ENCODE measurements around the gene CYRIA.

Gene CYRIA

GRCh38 chr2:16661936-16662839 is 3.4 kb downstream of the CYRIA start:
- no peak for TF ChIP-seq CTCF (IDR thresholded peaks at IDR 0.05; ENCODE audit: low read depth, low read length)

GRCh38 chr2:16661526-16661925 is 4.1 kb downstream of the CYRIA start:
- DNase-seq (ENCODE audit: extremely low read depth, low read depth): no peak
- TF ChIP-seq CTCF (IDR thresholded peaks at IDR 0.05; ENCODE audit: low read depth, low read length): no peak

More at GRCh38 chr2:16661936-16662839, 3.4 kb downstream of the CYRIA start:
- DNase-seq (ENCODE audit: extremely low read depth, low read depth): no peak

- DNase-seq (ENCODE audit: extremely low read depth, low read depth): no peak
- no peak for TF ChIP-seq CTCF (IDR thresholded peaks at IDR 0.05; ENCODE audit: low read depth, low read length)
These were observed 5.1 kb downstream of the CYRIA start for GRCh38 chr2:16660556-16660955.

GRCh38 chr2:16660114-16660513 is 5.5 kb downstream of the CYRIA start:
- no peak for TF ChIP-seq CTCF (IDR thresholded peaks at IDR 0.05; ENCODE audit: low read depth, low read length)
- no peak for DNase-seq (ENCODE audit: extremely low read depth, low read depth)

GRCh38 chr2:16658076-16658739 is 7.4 kb downstream of the CYRIA start:
- no peak for TF ChIP-seq CTCF (IDR thresholded peaks at IDR 0.05; ENCODE audit: low read depth, low read length)
- no peak for DNase-seq (ENCODE audit: extremely low read depth, low read depth)

- DNase-seq (ENCODE audit: extremely low read depth, low read depth): no peak
- TF ChIP-seq CTCF (IDR thresholded peaks at IDR 0.05; ENCODE audit: low read depth, low read length): no peak
These were observed 8.0 kb downstream of the CYRIA start for GRCh38 chr2:16657671-16658070.

- DNase-seq (ENCODE audit: extremely low read depth, low read depth): no peak
- TF ChIP-seq CTCF (IDR thresholded peaks at IDR 0.05; ENCODE audit: low read depth, low read length): no peak
These were observed 8.7 kb downstream of the CYRIA start for GRCh38 chr2:16656784-16657391.

Data from AG09319 (cell line).